ENCODE measurements around the gene GLIS1.

GRCh38 chr1:53469373-53469772, 269.6 kb downstream of the GLIS1 start:
- TF ChIP-seq CTCF (IDR thresholded peaks at IDR 0.05; ENCODE audit: borderline replicate concordance, extremely low read depth, low read length, poor library complexity, severe bottlenecking) (no peak), EZH2 (IDR thresholded peaks at IDR 0.05; ENCODE audit: borderline replicate concordance, low read depth, low read length, severe bottlenecking) (no peak)

All from DND-41 (cell line).